Fibroblast of peridontal ligament (primary cell): ENCODE measurements around the gene SLIT2.

Experiments used
- DNase-seq: peaks from one replicate; pipeline ENCODE4 v3.0.0-alpha.2; 2010; ENCODE audit errors: extremely low read depth

SLIT2 gene

DNA sequence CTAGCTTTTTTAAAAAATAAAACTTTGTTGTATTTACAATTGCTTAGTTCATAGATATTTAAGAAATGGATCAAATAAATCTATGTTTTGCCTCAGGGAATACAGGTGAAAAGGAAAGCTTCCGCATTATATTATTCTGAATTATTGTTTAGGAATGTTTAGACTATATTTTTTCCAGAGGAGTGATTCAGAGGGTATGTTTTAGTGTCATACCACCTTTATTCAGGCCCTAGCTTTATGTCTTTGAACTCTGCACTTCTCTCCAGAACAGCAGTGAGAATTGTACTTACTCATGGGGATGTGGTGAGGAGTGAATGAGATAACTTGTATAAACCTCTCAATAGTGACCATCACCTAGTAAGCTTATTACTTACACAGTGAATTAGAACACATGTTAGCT is 14.0 kb downstream of the SLIT2 start:
- no peak for DNase-seq

DNA sequence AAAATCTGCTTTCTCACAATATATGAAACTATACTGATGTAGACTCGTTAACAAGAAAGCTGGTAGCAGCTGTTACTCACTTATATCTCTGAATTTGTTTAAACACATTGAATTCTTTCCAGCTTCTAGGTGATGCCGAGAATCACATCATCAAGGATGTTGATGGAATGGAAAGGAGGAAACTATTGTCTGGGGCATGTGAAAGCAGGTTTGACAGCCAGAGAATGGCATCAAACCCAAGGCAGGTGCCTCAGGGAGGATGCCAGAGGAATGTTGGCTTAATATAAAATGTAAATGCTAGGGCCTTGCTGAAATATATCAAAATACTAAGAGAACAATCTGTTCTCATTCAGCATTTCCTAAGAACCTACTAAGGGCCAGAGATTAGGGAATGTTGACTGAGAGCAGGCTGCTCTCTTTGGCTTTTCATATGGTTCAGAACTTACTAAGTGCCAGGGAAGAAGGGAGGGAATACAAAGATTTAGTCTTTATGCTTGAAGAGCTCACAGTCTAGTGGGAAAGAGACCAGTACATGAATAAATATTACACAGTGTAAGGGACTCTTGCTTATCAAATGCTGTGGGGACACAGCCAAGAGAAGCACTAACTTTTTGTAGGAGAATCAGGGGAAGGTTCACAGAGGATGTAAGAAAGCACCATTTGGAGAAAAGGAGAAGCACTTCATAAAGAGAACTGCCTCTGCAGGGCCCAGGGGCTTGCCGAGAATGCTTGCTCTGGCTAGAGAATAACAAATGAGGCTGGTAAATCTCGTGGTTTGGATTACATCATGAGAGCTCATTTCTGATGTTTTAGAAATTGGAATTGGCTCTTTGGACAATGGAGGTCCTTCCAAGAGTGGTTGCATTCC is 14.7 kb downstream of the SLIT2 start:
- peak; percentile 96 for DNase-seq

- DNase-seq: peak; percentile 51
Measured at GRCh38 chr4:20268028-20268427, 16.3 kb downstream of the SLIT2 start.

GRCh38 chr4:20269320-20269719 is 17.6 kb downstream of the SLIT2 start:
- no peak for DNase-seq

GRCh38 chr4:20271950-20272349 is 20.2 kb downstream of the SLIT2 start:
- DNase-seq: no peak

GRCh38 chr4:20272411-20272872 is 20.7 kb downstream of the SLIT2 start:
- DNase-seq: peak; percentile 73

DNA sequence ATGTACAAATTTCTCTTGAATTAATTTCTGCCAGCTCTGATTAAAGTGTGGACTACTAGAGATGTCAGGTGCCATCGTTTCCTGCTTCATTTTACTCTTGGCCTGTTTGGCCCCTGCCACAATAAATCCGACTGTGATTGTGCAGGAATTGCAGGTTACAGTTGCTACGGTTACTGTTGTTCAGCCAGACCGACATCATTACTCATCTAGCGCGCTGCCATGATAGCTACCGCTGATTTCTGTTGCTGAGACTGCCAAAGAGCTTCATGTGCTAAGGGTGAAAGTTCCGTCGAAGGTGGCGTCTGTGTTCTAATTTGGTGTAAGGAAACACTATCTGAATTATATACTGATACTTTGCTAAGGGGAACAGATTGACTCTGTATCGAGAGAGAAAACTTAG is 22.1 kb downstream of the SLIT2 start:
- DNase-seq: no peak

- no peak for DNase-seq
Measured at GRCh38 chr4:20276848-20277247, 25.1 kb downstream of the SLIT2 start.

DNA sequence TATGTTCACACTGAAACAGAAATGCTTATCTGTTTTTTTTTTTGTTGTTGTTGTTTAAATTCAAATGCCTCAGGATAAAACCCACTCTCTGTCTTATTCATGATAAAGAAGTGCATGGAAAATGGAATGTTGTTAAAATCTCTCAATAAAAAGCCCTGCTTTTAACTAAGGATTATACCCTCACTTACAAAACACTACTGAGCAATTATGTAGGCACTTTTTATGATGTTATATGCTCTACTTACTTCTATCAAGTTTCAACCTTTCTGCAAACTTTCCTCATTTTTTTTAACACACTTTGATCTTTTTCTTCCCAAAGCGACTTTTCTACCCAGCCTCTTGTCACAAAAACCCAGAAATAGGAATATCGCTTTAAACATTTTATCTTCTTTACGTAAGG is 26.5 kb downstream of the SLIT2 start:
- DNase-seq: no peak

DNA sequence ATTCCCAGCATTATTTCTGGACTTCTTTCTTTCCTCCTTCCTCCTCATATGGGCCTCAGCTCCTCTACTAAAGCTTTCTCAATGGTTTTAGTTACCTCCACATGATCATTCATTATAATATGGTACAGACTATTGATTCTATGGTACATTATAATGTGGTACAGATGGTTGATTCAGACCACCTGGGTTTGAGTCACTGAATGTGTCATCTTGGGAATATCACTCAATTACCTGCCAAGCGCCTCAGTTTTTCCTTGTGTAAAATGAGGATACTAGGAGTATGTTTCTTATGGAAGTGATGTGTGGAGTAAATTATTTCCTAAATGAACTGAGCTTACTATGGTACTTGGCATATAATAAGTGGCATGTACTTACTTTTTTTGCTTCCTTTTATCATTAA is 27.7 kb downstream of the SLIT2 start:
- no peak for DNase-seq

DNA sequence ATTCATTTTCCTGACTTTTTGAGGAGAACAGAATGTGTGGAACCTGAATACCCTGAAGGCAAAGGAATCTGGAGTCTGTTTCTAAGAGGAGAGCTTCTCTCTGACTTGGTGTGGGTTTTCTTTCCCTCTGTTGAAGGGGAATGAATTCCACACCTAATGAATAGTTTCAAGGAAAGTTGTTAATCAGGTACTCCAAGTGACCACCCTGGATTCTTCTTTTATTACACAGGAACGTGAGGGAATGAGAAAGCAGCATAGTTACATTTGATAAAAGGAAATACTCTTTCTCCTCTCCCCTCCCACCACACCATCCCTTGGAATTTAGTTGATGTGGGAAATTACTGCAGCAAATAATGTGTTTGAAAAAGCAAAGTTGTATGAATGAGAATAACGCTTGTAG is 29.7 kb downstream of the SLIT2 start:
- no peak for DNase-seq

DNA sequence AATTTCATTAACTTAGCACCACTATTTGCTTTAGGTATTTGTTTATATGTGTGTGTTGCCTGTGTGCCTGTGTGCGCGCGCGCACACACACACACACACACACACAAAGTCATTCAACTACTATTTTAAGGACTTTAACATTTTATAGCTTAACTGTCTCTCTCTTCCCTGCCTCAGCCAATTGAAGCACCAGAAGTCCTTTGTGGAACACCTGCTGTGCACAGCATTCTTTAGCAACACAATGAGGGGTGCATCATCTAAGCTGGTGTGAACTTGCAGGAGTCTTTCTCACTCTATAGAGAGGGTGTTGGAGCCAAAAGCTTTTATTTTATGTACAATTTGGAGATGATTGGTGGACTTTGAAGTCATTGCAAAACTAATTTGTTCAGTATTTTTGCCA is 31.3 kb downstream of the SLIT2 start:
- no peak for DNase-seq

GRCh38 chr4:20284990-20285389 is 33.3 kb downstream of the SLIT2 start:
- no peak for DNase-seq

DNA sequence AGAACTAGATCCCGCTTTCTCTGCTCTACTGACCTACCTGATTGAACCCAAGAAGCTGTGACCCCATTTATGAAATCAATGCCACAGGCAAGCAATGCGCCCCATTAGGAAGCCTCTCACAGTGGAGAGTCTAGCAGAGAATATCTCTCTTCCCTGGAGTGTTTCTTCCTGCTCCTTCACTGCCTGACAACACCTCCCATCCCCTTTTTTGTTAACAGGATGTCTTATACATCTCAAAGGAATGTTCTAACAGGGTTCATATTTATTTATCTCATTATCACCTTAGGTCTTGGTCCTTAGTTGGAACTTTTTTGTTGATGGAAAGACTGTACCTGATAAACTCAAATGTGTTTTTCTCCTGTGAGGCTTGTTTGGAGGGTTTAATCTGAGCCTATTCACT is 35.5 kb downstream of the SLIT2 start:
- no peak for DNase-seq

GRCh38 chr4:20288047-20288650 is 36.4 kb downstream of the SLIT2 start:
- no peak for DNase-seq

DNA sequence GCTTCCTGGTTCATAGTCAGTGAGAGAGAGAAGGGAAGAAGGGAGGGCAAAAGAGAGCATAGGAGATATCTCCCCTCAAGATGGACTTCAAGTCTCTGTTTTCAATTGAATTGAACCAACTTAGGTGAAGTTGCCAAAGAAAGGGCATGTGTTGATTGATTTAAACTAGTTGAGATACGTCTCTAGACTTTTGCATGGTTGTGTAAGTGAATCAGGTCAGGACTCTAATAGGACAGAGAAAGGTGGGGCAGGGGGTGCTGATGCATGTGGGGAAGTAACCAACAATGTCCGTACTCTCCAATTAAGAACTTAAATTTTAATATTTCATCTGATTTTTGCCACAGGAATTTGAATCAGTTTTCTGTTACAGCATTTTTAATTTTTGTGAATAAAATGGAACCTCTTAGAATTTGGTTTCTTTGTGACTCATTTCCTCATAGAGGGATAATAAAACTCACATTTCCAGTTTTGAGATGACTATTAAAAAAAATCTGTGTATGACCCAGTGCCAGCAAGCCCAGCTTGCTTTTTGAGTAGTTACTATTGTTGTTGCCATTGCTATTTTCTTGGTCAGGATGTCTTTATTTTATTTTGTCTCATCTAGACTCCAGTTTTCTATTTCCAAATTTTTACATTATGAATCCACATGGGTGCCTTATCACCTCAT is 37.3 kb downstream of the SLIT2 start:
- peak; percentile 62 for DNase-seq

DNA sequence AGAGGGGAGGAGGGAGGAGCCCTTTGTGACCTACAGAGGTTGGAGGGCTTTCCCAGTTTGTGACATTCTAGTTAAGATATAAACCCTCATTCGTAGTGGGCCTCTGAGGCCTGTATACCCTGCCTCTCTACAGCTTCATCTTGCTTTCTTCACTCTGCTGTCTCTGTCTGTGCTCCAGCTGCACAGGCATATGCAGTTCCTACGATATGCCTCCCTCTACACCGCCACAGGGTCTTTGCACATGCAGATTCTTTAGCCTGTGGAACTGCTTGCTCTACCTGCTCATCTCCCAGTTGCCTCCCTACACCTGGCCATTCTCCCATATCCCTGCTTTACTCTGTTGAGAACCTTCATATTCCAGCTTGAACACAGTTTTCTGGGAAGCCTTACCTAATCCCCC is 38.1 kb downstream of the SLIT2 start:
- no peak for DNase-seq

DNA sequence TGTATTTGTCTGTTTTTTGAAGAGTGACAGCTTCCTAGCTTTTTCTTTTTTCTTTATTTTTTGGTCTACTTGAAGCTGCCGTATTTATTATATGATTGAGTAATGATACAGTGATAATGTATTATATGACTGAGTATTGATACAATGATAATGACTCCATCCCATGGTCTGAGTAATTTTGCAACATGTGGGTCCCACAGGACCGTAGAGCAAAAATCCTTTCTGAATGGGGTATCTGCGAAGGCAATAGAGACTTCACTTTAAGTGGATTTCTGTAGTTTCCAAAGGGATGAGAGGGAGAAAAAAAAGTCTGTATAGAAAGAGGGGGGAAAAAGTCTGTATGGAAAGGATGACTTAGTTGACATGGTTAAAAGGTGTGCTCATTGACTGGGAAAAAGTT is 41.0 kb downstream of the SLIT2 start:
- DNase-seq: no peak

DNA sequence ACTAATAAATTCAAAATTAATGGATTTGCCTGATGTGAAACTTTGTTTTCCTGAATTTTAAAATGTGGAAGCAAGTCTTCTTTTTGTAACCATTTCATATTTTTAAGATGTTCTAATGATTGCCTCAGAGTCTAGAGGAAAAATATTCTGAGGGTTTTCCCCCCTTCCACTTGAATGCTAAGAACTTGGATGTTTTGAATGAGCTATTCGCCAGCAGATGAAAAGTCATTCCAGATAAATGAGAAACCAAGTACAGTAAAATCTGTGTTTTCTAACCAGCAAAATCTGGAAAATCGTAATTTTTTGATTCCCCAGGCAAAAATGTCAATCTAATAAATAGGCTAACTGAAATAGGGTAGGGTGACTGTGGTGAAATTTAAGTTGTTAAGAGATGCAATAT is 45.6 kb downstream of the SLIT2 start:
- DNase-seq: peak; percentile 77

DNA sequence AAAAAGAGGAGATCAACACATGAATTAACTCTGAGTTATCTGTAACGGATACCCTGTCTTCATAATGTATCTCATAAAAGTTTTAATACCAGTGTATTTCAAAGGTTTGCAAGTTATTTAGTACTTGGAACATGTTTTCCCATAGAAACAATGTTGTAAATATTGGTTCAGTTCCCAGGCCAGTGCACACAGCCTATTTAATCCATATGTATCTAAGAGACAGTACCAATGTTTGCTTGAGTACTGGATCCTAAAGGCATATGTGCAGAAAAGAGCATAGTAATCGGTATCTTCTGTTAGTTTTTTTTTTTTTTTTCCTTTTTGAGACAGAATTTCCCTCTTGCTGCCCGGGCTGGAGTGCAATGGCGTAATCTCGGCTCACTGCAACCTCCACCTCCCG is 46.1 kb downstream of the SLIT2 start:
- DNase-seq: no peak

DNA sequence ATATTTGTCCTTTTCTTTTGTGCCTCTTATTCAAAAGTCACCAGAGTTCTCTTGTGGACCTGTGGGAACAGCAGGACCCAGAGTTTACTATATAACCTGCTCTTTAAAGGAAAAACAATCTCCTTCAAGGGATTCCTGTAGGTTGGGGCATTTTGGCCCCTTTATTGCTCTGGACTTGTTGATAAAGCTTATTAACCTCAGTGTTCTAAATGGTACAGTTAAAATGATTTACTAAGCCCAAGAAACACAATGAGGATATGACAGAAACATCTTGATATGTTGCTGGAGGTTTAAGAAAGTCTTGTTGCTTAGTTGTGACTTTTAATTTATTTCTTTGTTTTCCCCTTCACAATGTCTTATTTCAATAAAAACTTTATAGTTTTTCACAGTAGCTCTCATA is 46.8 kb downstream of the SLIT2 start:
- DNase-seq: no peak

DNA sequence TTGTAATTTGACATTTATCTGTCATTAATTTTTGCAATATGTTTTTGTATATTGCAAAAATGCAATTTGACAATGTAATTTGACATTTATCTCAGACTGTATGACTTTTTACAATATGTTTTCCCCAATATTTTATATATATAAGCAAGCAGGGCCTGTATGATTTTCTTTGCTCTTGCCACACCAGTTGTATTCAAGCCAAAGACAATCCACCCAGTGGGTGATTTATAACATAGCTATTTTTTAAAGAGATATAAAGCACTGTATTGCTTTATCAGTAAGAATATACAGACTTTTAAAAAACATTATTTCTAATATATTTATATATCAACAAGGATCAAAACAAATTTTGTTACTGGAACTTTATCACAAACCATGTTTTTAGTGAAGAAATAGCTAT is 47.3 kb downstream of the SLIT2 start:
- peak; percentile 62 for DNase-seq

GRCh38 chr4:20299515-20299914 is 47.8 kb downstream of the SLIT2 start:
- DNase-seq: peak; percentile 77
